H1 (cell line): ENCODE data around the gene MAGOH. TPM values are rescaled to one million over a fixed set of nuclear protein-coding genes. Genes with fewer than 3 reads are reported as not detected.

Experiments used
- CTCF ChIA-PET: fragments of 300-600 bp; sonication (Branson Sonifier 250); formaldehyde crosslinking; loops from one replicate; lab custom pipeline; 2021; ENCODE audit not compliant: partially characterized antibody; lab: Charles Lee
- POLR2A ChIA-PET: fragments of 300-600 bp; sonication (Branson Sonifier 250); formaldehyde crosslinking; loops from one replicate; lab custom pipeline; 2021; ENCODE audit warnings: inconsistent platforms; ENCODE audit not compliant: partially characterized antibody; lab: Charles Lee
- DNase-seq, 2 experiments: peaks; one replicate each; pipeline versions ENCODE4 v3.0.0 to v3.0.0-alpha.2; 2010 to 2022; ENCODE audit warnings: low spot score in 2 of 2, low read depth in 1 of 2, mixed read lengths in 1 of 2
- FAIRE-seq: peaks from 2 replicates; lab custom pipeline; 2011; peaks lifted over from hg19 to GRCh38; lab: Jason Lieb, UNC
- H2AFZ ChIP-seq: 2 replicates; pipeline ENCODE4 v1.8.1; 2012; ENCODE audit warnings: low read length, inconsistent platforms
- H2AK5ac ChIP-seq: 2 replicates; pipeline ENCODE4 v1.6.1; 2013; ENCODE audit warnings: low read depth, low read length
- H2BK120ac ChIP-seq: replicated peaks from 2 replicates; pipeline ENCODE3; 2013; ENCODE audit warnings: low read depth, low read length, inconsistent platforms
- H2BK12ac ChIP-seq: 2 replicates; pipeline ENCODE4 v1.6.1; 2013; ENCODE audit warnings: low read depth, low read length
- H2BK15ac ChIP-seq: 2 replicates; pipeline ENCODE4 v1.6.1; 2013; ENCODE audit warnings: low read length
- H2BK20ac ChIP-seq: 2 replicates; pipeline ENCODE4 v1.6.1; 2013; ENCODE audit warnings: low read length
- H2BK5ac ChIP-seq: 2 replicates; pipeline ENCODE4 v1.6.1; 2013; ENCODE audit warnings: low read depth, low read length
- H3K14ac ChIP-seq: 2 replicates; pipeline ENCODE4 v1.6.1; 2013; ENCODE audit warnings: inconsistent platforms; ENCODE audit not compliant: insufficient read length
- H3K18ac ChIP-seq: 2 replicates; pipeline ENCODE4 v1.6.1; 2013; ENCODE audit warnings: low read length; ENCODE audit errors: extremely low read depth
- H3K23ac ChIP-seq: 2 replicates; pipeline ENCODE4 v1.6.1; 2013; ENCODE audit warnings: inconsistent platforms; ENCODE audit not compliant: insufficient read length
- H3K23me2 ChIP-seq: 2 replicates; pipeline ENCODE4 v1.6.1; 2013; ENCODE audit warnings: low read depth, low read length
- H3K27ac ChIP-seq: 2 replicates; pipeline ENCODE4 v1.6.1; 2011; ENCODE audit warnings: low read depth, low read length, inconsistent platforms
- H3K27me3 ChIP-seq, 4 experiments: replicated peaks in 1 of 4; 1 replicate in 1 of 4; 2 replicates in 3 of 4; pipeline versions ENCODE4 v1.6.1 to v1.8.1; 2011 to 2013; ENCODE audit warnings: low read length in 3 of 4, mild to moderate bottlenecking in 3 of 4, inconsistent platforms in 2 of 4, mixed read lengths in 2 of 4, moderate library complexity in 1 of 4; ENCODE audit not compliant: control insufficient read depth in 3 of 4, insufficient read depth in 3 of 4; ENCODE audit errors: extremely low read depth in 1 of 4
- H3K36me3 ChIP-seq, 4 experiments: 2 replicates each; pipeline versions ENCODE4 v1.6.1 to v1.8.1; 2011 to 2013; ENCODE audit warnings: mild to moderate bottlenecking in 4 of 4, low read length in 3 of 4, moderate library complexity in 2 of 4, control low read depth in 1 of 4, inconsistent platforms in 1 of 4; ENCODE audit not compliant: insufficient read depth in 4 of 4, control insufficient read depth in 2 of 4
- H3K4ac ChIP-seq: replicated peaks from 2 replicates; pipeline ENCODE3; 2013; ENCODE audit warnings: low read length, low read depth, mixed read lengths, inconsistent platforms; ENCODE audit not compliant: insufficient read length
- H3K4me1 ChIP-seq, 4 experiments: replicated peaks in 1 of 4; 1 replicate in 1 of 4; 2 replicates in 3 of 4; pipeline versions ENCODE4 v1.6.1 to v1.8.1; 2011 to 2013; ENCODE audit warnings: low read length in 3 of 4, inconsistent platforms in 2 of 4, mixed read lengths in 1 of 4; ENCODE audit not compliant: insufficient read depth in 4 of 4, control insufficient read depth in 3 of 4
- H3K4me2 ChIP-seq, 2 experiments: 2 replicates each; pipeline versions ENCODE4 v1.6.1 to v1.8.1; 2011 to 2013; ENCODE audit warnings: low read depth in 2 of 2, low read length in 2 of 2, control low read depth in 1 of 2, inconsistent platforms in 1 of 2, mild to moderate bottlenecking in 1 of 2; ENCODE audit not compliant: insufficient read depth in 1 of 2
- H3K4me3 ChIP-seq, 4 experiments: fragments of 200-600, 300-600 bp in 1 of 4; sonication (generic), shearing (Covaris generic), sonication (Bioruptor Twin) in 1 of 4; 2 replicates each; pipeline versions ENCODE4 v1.5.1 to v1.8.1; 2011 to 2016; ENCODE audit warnings: low read length in 4 of 4, low read depth in 3 of 4, control low read depth in 2 of 4, inconsistent platforms in 2 of 4, mild to moderate bottlenecking in 2 of 4, mixed read lengths in 1 of 4, moderate library complexity in 1 of 4; ENCODE audit not compliant: insufficient read depth in 2 of 4; ENCODE audit errors: extremely low read depth in 1 of 4
- H3K56ac ChIP-seq: replicated peaks from 2 replicates; pipeline ENCODE3; 2013; ENCODE audit warnings: low read depth, mild to moderate bottlenecking, mixed read lengths, low read length, inconsistent platforms; ENCODE audit not compliant: insufficient read length
- H3K79me1 ChIP-seq: 2 replicates; pipeline ENCODE4 v1.6.1; 2013; ENCODE audit warnings: low read depth, low read length, control low read depth
- H3K79me2 ChIP-seq, 2 experiments: 2 replicates each; pipeline versions ENCODE4 v1.6.1 to v1.8.1; 2012 to 2013; ENCODE audit warnings: low read length in 2 of 2, mild to moderate bottlenecking in 2 of 2, inconsistent platforms in 1 of 2; ENCODE audit not compliant: insufficient read depth in 2 of 2, control insufficient read depth in 1 of 2
- H3K9ac ChIP-seq, 4 experiments: replicated peaks in 1 of 4; 1 replicate in 1 of 4; 2 replicates in 3 of 4; pipeline versions ENCODE4 v1.6.1 to v1.8.1; 2011 to 2013; ENCODE audit warnings: low read depth in 3 of 4, low read length in 3 of 4, control low read depth in 2 of 4, mild to moderate bottlenecking in 2 of 4, moderate library complexity in 2 of 4, inconsistent platforms in 1 of 4; ENCODE audit errors: extremely low read depth in 1 of 4
- H3K9me3 ChIP-seq, 2 experiments: 2 replicates each; pipeline versions ENCODE4 v1.6.1 to v1.8.1; 2012 to 2013; ENCODE audit warnings: mild to moderate bottlenecking in 2 of 2, moderate library complexity in 2 of 2, control low read depth in 1 of 2, inconsistent platforms in 1 of 2, low read depth in 1 of 2, low read length in 1 of 2, mixed read lengths in 1 of 2; ENCODE audit not compliant: insufficient read depth in 2 of 2
- H4K20me1 ChIP-seq, 2 experiments: replicated peaks in 1 of 2; 2 replicates each; pipeline versions ENCODE3 to v1.8.1; 2011 to 2013; ENCODE audit warnings: inconsistent platforms in 2 of 2, low read length in 2 of 2, mild to moderate bottlenecking in 1 of 2; ENCODE audit not compliant: insufficient read depth in 2 of 2, control insufficient read depth in 1 of 2
- H4K5ac ChIP-seq: 2 replicates; pipeline ENCODE4 v1.6.1; 2013; ENCODE audit warnings: low read length, low read depth, mixed read lengths, inconsistent platforms; ENCODE audit not compliant: insufficient read length
- H4K8ac ChIP-seq: 2 replicates; pipeline ENCODE4 v1.8.0; 2013; ENCODE audit warnings: mild to moderate bottlenecking, moderate library complexity, low read length, inconsistent platforms; ENCODE audit not compliant: insufficient read depth; ENCODE audit errors: extremely low read depth
- H4K91ac ChIP-seq: replicated peaks from 2 replicates; pipeline ENCODE3; 2013; ENCODE audit warnings: low read length, mixed read lengths, inconsistent platforms; ENCODE audit not compliant: insufficient read length
- ATF3 ChIP-seq: IDR thresholded peaks from 2 replicates; pipeline ENCODE4 v1.6.1; 2011; ENCODE audit warnings: low read depth, mild to moderate bottlenecking, low read length; ENCODE audit not compliant: insufficient read depth
- CBX5 ChIP-seq: fragments of 300-800, 300-1000 bp; sonication (generic); IDR thresholded peaks from 2 replicates; pipeline ENCODE4 v1.7.1; 2016; ENCODE audit warnings: antibody characterized with exemption, low read length, low read depth
- CREB1 ChIP-seq: IDR thresholded peaks from 2 replicates; pipeline ENCODE4 v1.6.1; 2012; ENCODE audit warnings: inconsistent platforms
- CTBP2 ChIP-seq: IDR thresholded peaks from 2 replicates; pipeline ENCODE4 v1.7.0; 2011; ENCODE audit warnings: borderline replicate concordance, mild to moderate bottlenecking, moderate library complexity, mixed read lengths, low read length; ENCODE audit not compliant: insufficient read depth, insufficient read length
- EGR1 ChIP-seq: IDR thresholded peaks from 2 replicates; pipeline ENCODE4 v1.6.1; 2011; ENCODE audit warnings: low read depth, low read length, borderline replicate concordance
- HDAC2 ChIP-seq, 2 experiments: fragments of 300-600 bp in 1 of 2; sonication (generic) in 1 of 2; IDR thresholded peaks; 2 replicates each; pipeline ENCODE4 v1.6.1; 2011 to 2012; ENCODE audit warnings: low read depth in 2 of 2, low read length in 2 of 2, mild to moderate bottlenecking in 2 of 2, moderate library complexity in 2 of 2, borderline replicate concordance in 1 of 2, inconsistent platforms in 1 of 2
- MAFK ChIP-seq: IDR thresholded peaks from 2 replicates; pipeline ENCODE4 v1.6.1; 2012; ENCODE audit warnings: low read depth, mild to moderate bottlenecking, improper control_type of control experiment, low read length
- PHF8 ChIP-seq: fragments of 200-600 bp; sonication (generic); conservative IDR thresholded peaks from 2 replicates; pipeline ENCODE4 v1.7.1; 2012; ENCODE audit warnings: low read depth, mild to moderate bottlenecking, inconsistent platforms, low read length, moderate library complexity
- SIN3A ChIP-seq, 2 experiments: IDR thresholded peaks in 1 of 2; conservative IDR thresholded peaks in 1 of 2; 2 replicates each; pipeline ENCODE4 v1.6.1; 2011 to 2012; ENCODE audit warnings: low read length in 2 of 2, improper control_type of control experiment in 1 of 2, low read depth in 1 of 2, mild to moderate bottlenecking in 1 of 2
- SIRT6 ChIP-seq: IDR thresholded peaks from one replicate; pipeline ENCODE4 v1.7.1; 2012; ENCODE audit warnings: low read length, inconsistent platforms
- SIX5 ChIP-seq: IDR thresholded peaks from 2 replicates; pipeline ENCODE4 v1.6.1; 2011; ENCODE audit warnings: mild to moderate bottlenecking, low read depth, low read length
- SRF ChIP-seq: IDR thresholded peaks from 2 replicates; pipeline ENCODE4 v1.6.1; 2011; ENCODE audit warnings: mild to moderate bottlenecking, low read depth, low read length, moderate library complexity
- TBP ChIP-seq: IDR thresholded peaks from 2 replicates; pipeline ENCODE4 v1.6.1; 2011; ENCODE audit warnings: low read depth, low read length, improper control_type of control experiment
- WGBS, 2 experiments: shearing (Covaris generic) in 1 of 2; methylation state at CpG; one replicate each; pipeline versions ENCODE4 v1.1.6 to v1.1.7; 2013 to 2015; ENCODE audit warnings: low lambda C conversion rate in 2 of 2, mixed read lengths in 2 of 2, inconsistent platforms in 1 of 2, low coverage in 1 of 2, missing lambda C conversion rate in 1 of 2; ENCODE audit not compliant: insufficient replicate concordance in 2 of 2, insufficient coverage in 1 of 2, insufficient read length in 1 of 2; ENCODE audit errors: extremely low coverage in 1 of 2, missing lambda C conversion rate in 1 of 2; 5-methylcytosine and 5-hydroxymethylcytosine counted together
- polyA plus RNA-seq, 7 experiments: library from polyadenylated mRNA; depleted of rRNA in 3 of 7; stranded (reverse) in 5 of 7; unstranded in 2 of 7; fragments of >200 nt in 5 of 7; fragments of 200-250 nt in 2 of 7; gene quantifications; 1 replicate in 5 of 7; 2 replicates in 1 of 7; 4 replicates in 1 of 7; pipeline versions ENCODE4 v1.2.1 to v1.2.3, GENCODE V29; 2011 to 2013; ENCODE audit warnings: missing spikeins in 2 of 7, mixed read lengths in 2 of 7
- total RNA-seq: library from RNA; stranded (reverse); fragmentation: NEBNext Ultra II Directional; extraction: Animal tissue kit (Norgen Biotek cat#: 25700); gene quantifications from 2 replicates; pipeline ENCODE4 v1.2.1, GENCODE V29; 2021

The MAGOH gene
- total and polyA plus RNA-seq, 2 of the 8 experiments (the other 6 are each of a cell fraction or from before 2014, with no cell fraction given) = 46.9 to 74.3 TPM

DNA sequence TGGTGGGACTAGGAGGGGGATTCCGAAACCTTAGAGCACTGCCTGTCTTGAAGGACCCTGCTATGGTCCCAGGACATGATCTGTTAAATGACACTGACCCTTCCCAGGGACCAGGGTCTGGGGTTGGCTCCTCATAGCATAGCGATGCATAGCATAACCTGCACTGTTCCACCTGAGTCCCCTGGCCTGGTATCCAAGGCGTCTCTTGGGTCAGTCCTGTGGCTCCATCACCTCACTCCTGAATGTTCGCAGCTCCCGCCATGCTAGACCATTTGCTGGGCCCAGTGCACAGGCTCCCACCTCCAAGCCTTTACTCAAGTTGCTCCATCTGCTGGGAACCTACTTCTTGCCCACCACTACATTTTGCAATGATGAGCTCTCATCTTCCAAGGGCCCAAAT, 39.0 kb upstream of the MAGOH start:
- H2BK120ac ChIP-seq = no peak overlapping the region
- WGBS, 2 experiments = 92% methylated on average over 5 of the region's 5 CpGs; no CpG with 5 or more reads in 1 of the 2 experiments
- H2AK5ac ChIP-seq = no peak overlapping the region
- H4K20me1 ChIP-seq = peaks cover 4% of the 10 kb centered on the region in 2 experiments
- H3K4me1 ChIP-seq = no peaks in the 10 kb centered on the region
- no peak overlapping the region for H3K14ac ChIP-seq
- no peak overlapping the region for H2BK5ac ChIP-seq
- H3K23me2 ChIP-seq = no peaks in the 10 kb centered on the region
- H2AFZ ChIP-seq = no peak overlapping the region
- no peak overlapping the region for H2BK15ac ChIP-seq
- no peaks in the 10 kb centered on the region for H3K79me2 ChIP-seq
- FAIRE-seq = no peak
- H4K8ac ChIP-seq = peak overlapping the region; percentile 11; the same call in 1 of the 2 replicates
- H2BK12ac ChIP-seq = no peak overlapping the region
- H3K56ac ChIP-seq = no peak overlapping the region
- H3K79me1 ChIP-seq = 0 out of 2 replicates have a peak, but pooled peaks cover 3% of the 10 kb centered on the region
- ChIA-PET POLR2A (no interaction called here), CTCF (interaction anchor here (0.7 to 7.0 kb wide), 17 partner anchors 8 to 365 kb away, joined by 3 to 103 read pairs (median 8); no protein-coding TSS in a partner anchor)
- no peak overlapping the region for H4K5ac ChIP-seq
- H3K4me2 ChIP-seq = no peak overlapping the region
- H3K9me3 ChIP-seq = no peaks in the 10 kb centered on the region
- no peak overlapping the region for H3K9ac ChIP-seq
- no peak for DNase-seq
- no peak overlapping the region for H3K27ac ChIP-seq
- H3K4ac ChIP-seq = no peak overlapping the region
- H4K91ac ChIP-seq = no peak overlapping the region
- no peak overlapping the region for H3K23ac ChIP-seq
- no peak overlapping the region for H2BK20ac ChIP-seq
- no peaks in the 10 kb centered on the region for H3K27me3 ChIP-seq
- H3K4me3 ChIP-seq = no peak overlapping the region
- H3K18ac ChIP-seq = no peak overlapping the region
- peaks cover 11 to 64% (median 44%) of the 10 kb centered on the region in 4 experiments; a peak in 7 of 8 replicates for H3K36me3 ChIP-seq
- TF ChIP-seq CTBP2 (no peak), CREB1 (no peak), SIX5 (no peak), CBX5 (no peak), SIRT6 (no peak), SRF (no peak), EGR1 (no peak), PHF8 (no peak), TBP (no peak), MAFK (no peak), HDAC2 (IDR thresholded peaks at IDR 0.05; ENCODE audit: borderline replicate concordance in 1 of 2, low read depth in 2 of 2, low read length in 2 of 2) (no peak), ATF3 (no peak), SIN3A (conservative IDR thresholded peaks at IDR 0.05 in 1 of 2, IDR thresholded peaks at IDR 0.05 in 1 of 2; ENCODE audit: low read depth in 1 of 2, low read length in 2 of 2) (no peak)
